GM18508 (cell line): ENCODE measurements around the gene MCCC1.

Experiments used
- ATAC-seq: cut with Tn5 transposase; IDR thresholded peaks from one replicate; pipeline ENCODE4 v1.9.1; 2021; ENCODE audit warnings: moderate number of reproducible peaks; ENCODE audit not compliant: insufficient read depth, unreplicated experiment

The MCCC1 gene

DNA sequence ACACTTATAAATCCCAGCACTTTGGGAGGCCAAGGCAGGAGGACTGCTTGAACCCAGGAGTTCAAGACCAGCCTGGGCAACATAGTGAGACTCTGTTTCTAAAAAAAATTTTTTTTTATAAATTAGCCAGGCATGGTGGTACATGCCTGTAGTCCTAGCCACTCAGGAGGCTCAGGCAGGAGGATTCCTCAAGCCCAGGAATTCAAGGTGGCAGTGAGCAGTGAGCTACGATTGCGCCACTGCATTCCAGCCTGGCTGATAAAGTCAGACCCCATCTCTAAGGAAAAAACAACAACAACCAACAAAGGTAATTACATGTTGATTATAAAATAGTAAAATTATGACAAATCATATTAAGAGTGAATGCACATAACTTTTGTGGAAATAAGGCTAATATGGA, 40.9 kb downstream of the MCCC1 start:
- ATAC-seq, result no peak

DNA sequence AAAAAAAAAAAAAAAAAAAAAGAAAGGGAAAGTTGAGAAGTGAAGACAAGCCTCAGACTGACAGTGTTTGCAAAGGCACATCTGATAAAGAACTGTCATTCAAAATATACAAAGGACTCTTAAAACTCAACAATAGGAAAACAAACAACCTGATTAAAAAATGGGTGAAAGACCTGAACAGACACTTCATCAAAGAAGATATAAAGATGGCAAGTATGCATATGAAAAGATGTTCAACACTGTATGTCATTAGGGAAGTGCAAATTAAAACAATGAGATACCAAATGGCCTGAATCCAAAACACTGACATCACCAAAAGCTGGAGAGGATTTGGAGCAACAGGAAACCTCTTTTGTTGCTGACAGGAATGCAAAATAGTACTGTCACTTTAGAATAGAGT, 48.6 kb downstream of the MCCC1 start:
- ATAC-seq, result no peak

DNA sequence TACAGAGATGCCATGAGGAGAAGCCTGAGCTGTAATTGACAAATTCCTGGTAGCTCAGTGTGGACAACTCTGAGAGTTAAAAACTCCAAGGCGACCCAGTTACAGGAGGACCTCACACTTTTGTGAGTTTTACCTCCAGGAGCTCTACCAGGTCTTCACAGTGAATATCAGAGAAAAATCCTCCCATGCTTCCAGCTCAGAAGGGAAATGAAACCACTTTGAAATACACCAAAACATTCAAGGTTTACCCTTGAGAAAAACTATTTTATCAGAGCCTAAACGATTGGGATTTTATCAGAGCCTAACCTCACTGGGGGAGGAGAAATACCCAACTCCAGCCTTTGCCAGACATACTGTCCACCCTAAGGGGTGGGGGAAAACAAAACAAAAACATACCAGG, 52.4 kb downstream of the MCCC1 start:
- no peak for ATAC-seq

DNA sequence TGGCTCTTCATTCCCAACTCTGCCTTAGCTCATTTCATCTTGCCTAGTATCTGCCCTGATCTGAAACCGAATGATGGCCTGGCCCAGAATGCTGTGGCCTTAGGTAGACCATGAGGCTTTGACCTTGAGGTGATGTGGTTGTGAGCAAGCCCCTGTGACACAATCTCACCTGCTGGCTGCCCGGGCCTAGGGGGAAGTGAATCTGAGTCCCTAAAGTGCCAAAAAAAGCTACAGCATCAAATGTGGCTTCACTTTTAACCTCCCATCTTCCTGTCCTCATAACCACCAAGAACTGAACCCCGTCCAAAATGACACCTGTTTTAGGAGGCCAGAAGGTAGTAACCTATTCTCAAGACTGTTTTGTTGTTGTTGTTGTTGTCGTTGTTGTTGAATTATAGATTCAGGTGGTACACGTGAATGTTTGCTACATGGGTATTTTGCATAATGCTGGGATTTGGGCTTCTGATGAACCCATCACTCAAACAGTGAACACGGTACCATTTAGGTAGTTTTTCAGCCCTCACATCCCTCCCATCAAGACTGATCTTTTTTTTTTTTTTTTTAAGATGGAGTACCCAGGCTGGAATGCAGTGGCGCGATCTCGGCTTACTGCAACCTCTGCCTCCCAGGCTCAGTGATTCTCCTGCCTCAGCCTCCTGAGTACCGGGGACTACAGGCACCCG, 54.6 kb downstream of the MCCC1 start:
- peak; percentile 94 for ATAC-seq

DNA sequence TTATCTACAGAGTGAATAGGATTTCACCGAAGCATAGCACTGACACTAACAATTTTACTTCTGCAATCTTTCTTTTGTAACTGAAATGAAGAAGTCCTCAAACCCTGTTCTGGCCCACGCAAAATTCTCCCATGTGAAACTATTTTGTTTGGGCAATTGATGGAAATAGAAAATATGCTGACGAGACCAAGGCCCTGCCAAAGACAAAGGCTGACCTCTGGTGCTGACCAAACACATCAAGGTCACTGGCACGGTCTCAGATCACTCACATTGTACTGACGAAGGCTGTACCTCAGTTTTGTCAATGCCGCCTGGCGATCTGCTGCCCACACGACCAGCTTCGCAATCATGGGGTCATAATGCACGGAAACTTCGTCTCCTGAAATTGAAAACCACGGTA, 60.5 kb downstream of the MCCC1 start:
- no peak for ATAC-seq

DNA sequence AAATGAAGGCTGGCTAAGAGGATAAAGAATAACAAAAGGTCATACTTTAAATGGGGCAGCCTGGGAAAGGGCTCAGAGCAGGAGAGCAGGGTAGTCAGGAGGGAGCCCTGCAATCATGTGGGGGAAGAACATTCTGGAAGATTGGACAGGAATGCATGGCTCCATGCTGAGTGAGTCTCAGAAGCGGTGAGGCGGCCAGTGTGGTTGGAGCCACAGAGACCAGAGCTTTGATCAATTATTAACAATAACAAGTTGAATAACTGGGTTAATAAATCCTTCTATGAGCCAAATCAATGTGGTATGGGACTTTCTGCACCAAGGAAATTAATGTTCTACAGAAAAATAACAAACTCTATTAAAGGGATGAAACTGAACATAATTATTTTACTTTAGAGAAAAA, 61.1 kb downstream of the MCCC1 start:
- peak; percentile 69 for ATAC-seq

DNA sequence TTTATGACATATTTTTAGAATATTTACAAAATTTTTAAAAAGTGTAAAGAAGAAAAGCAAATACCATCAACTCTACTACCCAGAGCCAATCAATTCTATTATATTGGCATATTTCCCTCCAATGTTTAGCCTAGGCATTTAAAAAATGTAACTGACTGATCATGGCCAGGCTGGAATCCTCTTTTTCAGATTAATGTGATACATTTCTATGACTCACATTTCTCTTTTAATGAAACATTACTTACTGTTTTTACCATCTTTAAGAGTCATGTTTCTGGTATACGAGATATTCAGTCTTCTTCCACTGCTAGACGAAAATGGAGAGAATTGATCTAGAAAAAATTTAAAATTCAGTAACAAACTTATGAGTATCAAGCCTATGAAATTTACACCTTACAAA, 65.5 kb downstream of the MCCC1 start:
- ATAC-seq, result no peak

DNA sequence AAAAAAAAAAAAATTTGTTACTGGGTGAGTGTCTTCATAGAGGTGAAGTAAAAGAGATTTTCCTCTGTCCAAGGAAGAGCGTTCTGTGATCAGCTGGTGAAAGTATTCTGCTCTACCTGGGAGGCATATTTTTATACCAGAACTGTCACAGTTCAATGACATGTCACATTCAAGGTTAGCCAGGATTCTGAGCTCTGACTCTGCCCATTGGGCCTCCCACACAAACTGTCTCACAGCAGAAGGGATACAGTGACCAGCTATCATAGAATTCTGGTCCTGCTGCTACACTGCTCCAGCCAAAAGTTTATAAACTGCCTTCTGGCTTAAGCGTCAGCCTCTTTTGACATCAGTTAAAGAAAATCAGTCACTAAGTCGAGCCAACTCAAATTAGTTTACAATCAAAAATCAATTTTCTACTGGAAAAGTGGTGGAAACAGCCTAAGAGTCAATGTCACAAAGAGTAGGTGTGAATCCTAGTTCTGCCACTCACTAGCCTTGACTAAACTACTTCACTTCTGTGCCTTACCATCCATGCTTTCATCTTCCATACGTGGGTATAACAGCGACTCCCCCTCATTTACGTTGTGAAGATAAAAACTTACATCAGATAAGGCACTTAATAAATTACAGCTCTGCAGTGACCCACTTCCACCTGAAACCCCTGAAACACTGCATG, 66.3 kb downstream of the MCCC1 start:
- ATAC-seq, result no peak

DNA sequence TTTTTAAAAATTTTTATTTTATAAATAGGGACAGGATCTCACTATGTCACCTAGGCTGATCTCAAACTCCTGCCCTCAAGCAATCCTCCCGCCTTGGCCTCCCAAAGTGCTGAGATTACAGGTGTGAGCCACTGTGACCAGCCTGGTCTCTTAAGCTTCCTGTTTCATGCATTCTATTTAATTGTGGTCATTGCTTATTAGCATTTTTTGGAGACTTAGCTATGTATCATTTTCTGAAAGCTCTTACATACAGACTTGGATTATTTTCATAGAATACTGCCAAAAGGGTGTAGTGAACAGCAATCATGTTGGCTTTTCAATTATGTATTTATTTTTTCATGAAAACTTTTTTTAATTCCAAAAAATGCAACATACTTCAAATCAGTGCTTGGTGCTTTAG, 67.5 kb downstream of the MCCC1 start:
- ATAC-seq, result no peak

DNA sequence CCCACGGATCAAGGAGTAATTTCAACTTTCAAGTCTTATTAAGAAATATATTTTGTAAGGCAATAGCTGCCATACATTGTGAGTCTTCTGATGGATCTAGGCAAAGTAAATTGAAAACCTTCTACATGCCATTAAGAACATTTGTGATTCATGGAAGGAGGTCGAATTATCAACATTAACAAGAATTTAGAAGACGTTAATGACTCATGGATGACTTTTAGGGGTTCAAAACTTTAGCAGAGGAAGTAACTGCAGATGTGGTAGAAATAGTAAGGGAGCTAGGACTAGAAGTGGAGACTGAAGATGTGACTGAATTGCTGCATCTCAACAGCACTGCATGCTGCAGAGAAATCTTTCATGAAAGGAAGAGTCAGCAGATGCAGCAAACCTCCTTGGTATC, 70.9 kb downstream of the MCCC1 start:
- no peak for ATAC-seq

DNA sequence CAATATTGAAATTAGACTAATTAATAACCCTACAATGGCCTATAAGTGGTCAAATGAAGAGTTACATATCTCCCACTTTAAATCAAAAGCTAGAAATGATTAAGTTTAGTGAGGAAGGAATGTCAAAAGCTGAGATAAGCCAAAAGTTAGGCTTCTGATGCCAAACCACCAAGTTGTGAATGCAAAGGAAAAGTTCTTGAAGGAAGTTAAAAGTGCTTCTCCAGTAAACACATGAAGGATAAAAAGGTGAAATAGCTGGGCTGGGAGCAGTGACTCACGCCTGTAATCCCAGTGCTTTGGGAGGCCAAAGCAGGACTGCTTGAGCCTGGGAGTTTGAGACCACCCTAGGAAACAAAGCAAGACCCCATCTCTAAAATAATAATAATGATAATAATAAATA, 72.0 kb downstream of the MCCC1 start:
- ATAC-seq, result no peak

DNA sequence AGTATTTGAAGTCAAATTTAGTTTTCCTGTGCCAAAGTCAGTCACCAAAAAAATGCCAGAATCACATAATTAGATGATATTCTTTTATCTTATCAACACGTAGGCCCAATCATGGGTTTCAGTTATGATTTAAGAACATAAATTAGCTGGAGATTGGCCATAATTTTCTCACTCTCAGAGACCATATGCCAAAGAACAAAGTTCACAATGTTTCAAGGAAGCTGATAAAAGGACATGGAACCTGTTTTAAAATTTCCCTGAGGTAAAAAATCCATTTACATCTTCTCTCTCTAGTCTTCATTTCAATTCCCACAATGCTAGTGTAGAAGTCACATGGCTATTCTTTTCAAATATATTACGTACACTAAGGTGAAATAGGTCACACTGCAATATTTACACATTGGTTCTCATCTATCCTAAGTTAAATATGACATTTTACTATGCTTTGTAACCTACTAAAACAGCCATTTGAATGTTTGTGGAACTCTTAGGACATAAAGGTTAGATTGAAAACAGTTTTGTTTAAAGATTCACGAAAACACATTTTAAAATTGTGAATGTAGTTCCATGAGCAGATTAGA, 76.3 kb downstream of the MCCC1 start:
- ATAC-seq, result no peak

DNA sequence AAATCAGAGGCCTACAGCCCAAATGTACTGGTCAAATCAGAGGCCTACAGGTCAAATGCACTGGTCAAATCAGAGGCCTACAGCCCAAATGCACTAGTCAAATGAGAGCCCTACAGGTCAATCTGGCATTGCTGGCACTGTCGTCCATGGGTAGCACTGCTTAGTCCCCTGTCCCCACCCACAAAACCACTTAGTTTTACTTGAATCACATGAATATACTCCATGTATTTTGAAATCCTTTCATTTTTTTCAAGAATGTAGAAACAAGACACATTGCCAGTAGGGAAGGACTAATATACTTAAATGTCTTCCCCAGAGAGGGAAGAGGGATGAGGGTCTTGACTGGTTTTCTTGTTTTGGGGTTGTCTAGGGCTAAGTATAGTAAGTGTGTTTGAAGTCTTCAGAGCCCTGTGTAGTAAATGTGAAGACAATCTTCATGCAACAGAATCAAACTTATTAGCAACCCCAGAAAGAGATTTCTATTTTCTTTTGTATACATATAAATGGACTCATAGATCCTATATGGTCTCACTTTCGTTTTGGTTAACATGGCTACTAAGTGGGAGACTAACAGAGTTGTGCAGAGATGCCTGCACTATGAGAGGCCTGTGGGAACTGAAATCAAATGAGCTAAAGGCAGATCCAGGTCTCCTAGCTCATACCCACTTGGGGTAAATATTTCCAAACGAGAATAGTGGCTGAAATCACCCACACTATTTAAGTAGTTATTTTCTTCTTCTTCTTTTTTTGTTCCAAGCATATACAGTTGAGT, 80.7 kb downstream of the MCCC1 start:
- no peak for ATAC-seq

DNA sequence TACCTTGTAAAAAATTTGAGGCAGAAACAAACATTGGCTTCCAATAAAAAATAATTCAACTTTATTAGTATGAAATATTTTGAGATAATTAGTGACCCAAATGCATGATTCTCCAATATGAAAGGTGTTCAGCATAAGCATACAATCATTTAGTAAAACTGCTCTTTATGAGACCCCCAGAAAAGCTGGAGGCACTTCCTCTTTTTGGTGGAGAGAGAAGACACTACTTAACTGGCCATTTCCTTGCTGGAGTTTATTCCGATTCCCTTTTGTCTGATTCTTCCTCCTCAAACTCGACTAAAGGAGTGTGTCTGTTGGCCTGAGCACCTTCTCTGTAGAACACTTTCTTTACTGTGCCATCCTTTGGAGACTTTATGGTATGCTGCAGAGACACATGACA, 84.1 kb downstream of the MCCC1 start:
- ATAC-seq, result no peak

DNA sequence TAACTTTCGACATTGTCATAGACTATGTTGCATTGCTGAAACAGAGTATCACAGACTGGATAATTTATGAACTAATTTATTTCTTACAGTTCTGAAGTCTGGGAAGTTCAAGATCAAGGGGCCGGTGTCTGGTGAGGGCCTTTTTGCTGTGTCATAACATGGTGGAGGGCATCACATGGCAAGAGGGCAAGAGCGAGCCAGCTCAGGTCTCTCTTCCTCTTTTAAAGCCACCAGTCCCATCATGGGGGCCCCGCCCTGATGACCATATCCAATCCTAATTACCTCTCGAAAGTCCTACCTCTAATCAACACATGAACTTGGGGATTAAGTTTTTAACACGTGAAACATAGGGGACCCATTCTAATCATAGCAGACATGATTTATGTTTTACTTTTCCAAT, 85.4 kb downstream of the MCCC1 start:
- ATAC-seq, result no peak

DNA sequence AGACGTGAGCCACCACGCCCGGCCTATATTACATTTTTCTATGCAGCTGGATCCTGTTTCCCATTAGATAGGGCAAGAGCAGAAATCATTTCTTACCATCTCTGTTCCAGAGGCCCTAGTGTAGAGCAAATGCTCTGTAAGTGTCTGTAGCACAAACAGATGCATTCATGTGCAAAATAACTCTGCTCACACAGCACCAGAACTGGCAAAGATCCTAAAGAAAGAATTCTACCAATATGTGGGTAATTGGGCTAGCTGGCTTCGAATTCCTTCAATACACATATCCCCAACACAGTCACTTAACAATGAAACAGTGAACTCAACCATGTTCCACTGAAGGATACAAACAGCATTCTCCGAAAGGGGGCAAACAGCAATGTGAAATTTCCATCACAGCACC, 86.2 kb downstream of the MCCC1 start:
- ATAC-seq, result no peak

DNA sequence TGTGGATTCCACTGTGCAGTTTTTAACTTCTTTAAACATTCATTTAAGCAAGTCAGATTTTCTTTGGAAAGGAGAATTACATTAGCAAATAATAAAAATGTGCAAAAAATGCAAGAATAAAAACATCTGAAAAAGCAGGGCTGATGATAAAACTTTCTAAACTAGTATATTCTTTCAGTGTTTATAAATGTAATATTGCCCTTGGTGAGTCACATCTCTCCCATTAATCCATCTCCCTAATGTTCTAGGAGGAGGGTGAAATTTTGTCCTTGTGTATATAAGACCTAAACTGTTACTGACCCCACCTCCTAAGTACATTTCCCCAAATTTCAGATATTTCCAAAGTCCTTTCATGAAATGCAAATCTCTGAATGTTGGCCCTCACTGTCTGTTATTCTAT, 90.5 kb downstream of the MCCC1 start:
- ATAC-seq, result no peak

DNA sequence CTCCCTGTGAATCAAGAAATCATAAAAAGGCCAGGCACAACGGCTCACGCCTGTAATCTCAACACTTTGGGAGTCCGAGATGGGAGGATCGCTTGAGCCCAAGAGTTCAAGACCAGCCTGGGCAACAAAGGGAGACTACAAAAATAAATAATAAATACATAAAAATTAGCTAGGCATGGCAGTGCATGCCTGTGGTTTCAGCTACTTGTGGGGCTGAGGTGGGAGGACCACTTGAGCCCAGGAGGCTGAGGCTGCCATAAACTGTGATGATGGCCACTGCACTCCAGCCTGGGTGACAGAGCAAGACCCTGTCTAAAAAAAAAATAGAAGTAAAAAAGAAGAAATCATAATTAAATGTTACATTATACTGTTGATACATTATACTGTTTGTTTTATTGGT, 91.0 kb downstream of the MCCC1 start:
- ATAC-seq, result no peak

DNA sequence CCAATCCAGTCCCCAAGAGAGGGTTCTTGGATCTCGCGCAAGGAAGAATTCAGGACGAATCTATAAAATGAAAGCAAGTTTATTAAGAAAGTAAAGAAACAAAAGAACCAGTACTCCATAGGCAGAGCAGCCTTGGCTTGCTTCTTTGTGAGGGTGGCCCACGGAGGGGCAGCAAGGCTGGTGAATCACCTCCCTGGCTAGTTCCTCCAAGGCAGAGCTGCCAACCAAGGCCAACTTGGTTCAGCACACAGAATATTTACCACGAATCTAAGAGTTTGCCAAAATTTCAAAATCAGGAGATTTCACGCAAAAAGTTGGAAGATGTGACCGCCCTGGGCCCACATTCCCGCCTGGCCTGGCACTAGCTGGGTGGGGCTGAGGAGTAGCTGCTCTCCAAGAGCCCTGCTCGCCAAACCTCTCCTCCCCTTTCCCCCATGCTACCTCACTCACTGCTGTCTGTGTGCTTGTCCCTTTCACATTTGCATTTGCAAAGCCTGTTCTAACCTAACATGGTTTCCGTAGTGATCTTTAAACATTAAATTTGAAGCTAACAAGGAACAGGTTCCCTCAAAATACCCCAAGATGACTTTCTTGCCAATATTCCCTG, 92.8 kb downstream of the MCCC1 start:
- ATAC-seq, result no peak

DNA sequence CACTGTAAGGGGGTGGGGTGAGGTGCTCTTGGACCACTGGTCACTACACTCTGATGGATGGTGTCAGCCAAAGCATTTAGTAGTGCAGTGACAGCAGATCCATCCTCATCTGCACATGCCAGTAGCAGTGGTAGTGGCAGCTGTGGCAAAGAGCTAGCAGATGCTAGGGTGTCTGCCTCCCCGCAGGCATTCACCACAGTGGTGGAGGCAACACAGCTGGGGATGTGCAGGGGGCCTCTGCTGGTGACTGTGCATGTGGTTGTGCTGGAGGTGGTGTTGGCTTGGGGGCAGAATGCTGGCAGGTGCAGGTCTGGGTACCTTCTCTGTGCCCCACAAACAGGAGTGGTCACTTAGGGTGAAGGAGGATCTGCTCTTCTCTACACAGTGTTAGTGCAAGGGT, 99.5 kb downstream of the MCCC1 start:
- no peak for ATAC-seq
